Measurements from ENCODE around the gene SRRM3.
"Not testable (repeated sequence)": the region's sequence is repeated elsewhere in the genome, so short reads cannot be mapped to it uniquely, and the experiment has no call there.

Gene SRRM3

GRCh38 chr7:76267107-76267893 lies 65.6 kb downstream of the SRRM3 start:
- DNase-seq: no peak

GRCh38 chr7:76267894-76268183 lies 66.1 kb downstream of the SRRM3 start:
- DNase-seq: no peak

GRCh38 chr7:76268376-76268775 lies 66.7 kb downstream of the SRRM3 start:
- no peak for DNase-seq

DNA sequence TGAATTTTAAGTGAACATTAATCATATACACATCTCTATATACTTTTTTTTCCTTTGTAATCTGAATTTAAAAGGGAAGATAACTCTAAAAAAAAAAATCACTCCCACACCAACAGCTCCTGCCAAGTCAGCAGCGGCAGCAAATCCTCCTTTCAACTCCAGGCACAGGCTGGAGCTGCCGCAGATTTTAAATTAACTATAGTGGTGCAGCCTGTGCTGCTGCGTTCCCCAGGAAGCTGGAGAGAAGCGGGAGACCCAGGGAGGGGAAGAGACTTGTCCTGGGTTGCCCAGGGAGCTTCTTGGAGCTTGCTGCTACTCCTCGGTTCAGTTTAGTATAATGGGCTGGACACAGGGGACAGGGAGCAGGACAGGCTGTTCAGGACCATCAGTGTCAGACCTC lies 68.2 kb downstream of the SRRM3 start:
- no peak for DNase-seq

- peak in 1 of 2 donors; percentile 27 for DNase-seq
These were observed 69.7 kb downstream of the SRRM3 start for GRCh38 chr7:76271384-76271783.

DNA sequence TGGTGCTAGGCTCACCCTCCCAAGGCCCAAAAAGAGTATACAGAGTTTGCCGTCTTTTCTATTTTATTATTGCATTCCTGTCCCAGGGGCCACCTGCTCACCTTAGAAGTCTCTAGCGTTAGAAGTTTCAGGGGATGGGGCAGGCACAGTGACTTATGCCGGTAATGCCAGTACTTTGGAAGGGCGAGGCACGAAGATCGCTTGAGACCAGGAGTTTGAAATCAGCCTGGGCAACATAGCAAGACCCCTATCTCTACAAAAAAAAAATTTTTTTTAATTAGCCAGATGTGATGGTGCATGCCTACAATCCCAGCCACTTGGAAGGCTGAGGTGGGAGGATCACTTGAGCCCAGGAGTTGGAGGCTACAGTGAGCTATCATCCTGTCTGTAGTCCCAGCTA lies 70.4 kb downstream of the SRRM3 start:
- no peak for DNase-seq

DNA sequence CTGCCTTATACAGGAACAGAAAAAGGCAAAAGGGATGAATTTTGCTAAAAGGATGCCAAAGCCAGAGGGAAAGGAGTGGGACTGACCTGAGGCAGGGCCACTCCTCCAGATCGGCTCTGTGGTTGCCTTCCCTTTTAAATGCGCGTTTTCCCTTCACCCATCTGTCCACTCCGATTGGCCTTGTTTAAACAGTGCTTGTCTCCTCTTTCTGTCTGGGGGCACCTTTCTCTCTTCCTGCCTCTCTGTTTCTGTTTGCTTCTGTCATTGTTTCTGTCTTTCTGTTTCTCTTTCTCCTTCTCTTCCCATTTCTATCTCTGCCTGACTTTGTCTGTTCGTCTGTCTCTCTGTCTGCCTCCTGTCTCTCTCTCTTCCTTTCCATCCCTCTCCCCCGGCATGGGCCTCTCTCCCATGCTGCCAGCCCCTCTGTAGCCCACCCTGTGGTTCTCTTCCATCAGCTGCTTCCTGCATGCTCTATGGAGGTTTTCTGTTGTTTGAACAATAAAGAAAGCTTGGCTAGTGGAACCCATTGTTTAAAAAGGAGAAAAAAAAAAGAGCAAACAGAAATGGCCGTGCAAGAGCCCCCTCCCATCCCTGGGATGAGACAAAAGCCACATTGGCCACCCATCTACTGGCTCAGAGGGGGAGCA lies 71.3 kb downstream of the SRRM3 start:
- no peak for DNase-seq

GRCh38 chr7:76273503-76273902 lies 71.8 kb downstream of the SRRM3 start:
- DNase-seq: no peak

- no peak for DNase-seq
These were observed 76.8 kb downstream of the SRRM3 start for GRCh38 chr7:76278540-76278939.

DNA sequence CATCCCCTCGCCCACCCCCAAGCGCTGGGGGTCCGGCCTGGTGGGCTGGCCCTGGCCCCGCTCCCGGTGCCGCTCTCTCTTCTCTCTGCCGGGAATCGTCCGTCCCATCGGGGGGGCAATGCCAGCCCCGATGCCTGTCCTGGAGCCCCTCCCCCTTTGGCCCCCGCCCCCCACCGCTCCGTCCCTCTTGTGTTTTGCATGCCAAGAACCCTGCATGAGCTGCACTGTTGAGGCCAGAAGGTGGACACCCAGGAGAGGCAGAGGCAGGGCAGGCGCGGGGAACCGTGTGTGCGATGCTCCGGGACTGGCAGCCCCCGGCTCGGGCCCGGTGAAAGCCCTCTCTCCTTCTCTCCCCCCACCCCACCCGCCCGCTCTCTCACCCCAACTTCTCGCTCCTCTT lies 78.7 kb downstream of the SRRM3 start:
- DNase-seq: no peak

- DNase-seq: no peak
These were observed 79.5 kb downstream of the SRRM3 start for GRCh38 chr7:76281006-76281705.

DNA sequence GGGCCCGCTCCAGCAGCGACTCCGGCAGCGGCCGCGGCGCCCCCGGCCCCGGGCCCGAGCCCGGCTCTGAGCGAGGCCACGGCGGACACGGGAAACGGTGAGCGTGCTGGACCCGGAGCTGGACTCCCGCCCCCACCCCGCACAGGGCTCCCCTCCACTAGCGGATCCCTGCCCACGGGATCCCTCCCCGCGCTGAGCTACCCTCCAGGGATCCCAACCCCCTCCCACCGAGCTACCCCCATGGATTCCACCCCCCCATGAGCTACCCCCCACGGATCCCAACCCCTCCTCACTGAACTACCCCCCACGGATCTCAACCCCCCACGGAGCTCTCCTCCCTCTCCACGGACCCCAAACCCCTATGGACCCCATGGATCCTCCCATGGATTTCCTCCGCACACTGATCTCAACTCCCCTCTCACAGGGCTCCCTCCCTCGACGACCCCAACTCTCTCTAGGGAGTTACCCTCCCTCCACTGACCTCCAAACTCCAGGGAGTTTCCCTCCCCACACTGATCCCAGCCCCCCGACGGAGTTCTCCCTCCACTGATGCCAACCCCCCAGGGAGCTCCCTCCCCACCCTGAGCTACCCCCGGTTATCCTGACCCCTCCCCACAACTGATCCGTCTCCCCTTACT lies 80.1 kb downstream of the SRRM3 start:
- no peak for DNase-seq

GRCh38 chr7:76282344-76283253 lies 80.9 kb downstream of the SRRM3 start:
- peak in 1 of 2 donors; percentile 31 for DNase-seq

GRCh38 chr7:76283254-76284159 lies 81.8 kb downstream of the SRRM3 start:
- DNase-seq: no peak

DNA sequence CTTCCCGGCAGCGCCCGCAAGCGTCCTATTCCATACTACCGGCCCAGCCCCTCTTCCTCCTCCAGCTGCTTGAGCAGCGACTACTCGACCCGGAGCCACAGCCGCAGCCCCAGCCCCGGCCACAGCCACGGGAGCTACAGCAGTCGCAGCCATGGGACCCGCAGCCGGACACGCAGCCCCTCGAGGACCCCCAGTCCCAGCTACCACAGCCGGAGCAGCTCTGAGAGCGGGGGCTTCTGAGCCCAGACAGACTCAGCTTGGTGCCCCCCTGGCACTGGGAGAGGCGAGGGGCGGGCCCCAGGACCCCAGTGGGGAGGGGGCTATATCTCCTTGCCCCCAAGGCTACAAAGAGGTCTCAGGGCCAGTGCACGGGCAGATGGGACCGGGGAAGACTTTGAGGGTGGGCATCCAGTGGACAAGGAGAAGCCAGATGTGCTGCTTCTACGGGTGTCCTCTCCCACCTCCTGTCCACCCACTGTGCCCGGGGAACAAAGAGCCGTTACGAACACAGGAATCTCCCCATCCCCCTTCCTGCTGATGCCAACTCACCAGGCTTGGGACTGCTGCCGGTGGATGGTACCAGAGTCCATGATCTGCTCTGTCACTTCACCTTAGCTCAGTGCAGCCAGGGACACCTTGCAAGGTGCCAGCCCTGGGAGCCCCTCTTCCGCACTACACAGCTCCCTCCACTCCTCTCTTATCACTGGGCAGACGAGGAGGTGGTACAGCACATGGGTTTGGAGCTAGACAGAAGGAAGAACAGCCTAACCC lies 84.1 kb downstream of the SRRM3 start:
- no peak for DNase-seq

DNA sequence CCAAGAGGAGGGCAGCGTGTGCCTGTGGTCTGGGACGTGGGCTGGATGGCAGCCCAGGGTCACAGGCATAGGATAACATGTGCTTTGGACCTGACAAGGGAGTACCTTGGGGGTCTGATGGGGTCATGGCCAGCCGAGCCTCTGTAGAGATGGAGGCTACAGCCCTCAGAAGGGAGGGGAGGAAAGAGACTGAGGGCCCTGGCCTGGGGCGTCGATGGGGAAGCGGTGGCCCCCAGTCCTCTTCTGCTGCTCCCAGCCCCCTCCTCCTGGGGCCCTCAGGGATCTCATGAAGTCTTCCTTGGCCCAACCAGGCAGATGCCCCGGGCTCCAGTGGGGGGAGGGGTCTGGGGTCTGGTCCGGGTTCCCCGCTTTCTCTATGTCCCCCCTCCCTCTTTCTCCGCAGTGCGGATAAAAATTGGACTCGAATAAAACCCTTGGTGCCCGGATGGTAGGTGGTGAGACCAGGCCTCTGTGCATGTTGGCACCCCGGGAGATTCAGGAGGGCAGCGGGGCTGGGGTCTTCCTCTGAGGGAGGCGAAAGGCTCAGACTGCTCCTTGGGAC lies 85.2 kb downstream of the SRRM3 start:
- no peak for DNase-seq

DNA sequence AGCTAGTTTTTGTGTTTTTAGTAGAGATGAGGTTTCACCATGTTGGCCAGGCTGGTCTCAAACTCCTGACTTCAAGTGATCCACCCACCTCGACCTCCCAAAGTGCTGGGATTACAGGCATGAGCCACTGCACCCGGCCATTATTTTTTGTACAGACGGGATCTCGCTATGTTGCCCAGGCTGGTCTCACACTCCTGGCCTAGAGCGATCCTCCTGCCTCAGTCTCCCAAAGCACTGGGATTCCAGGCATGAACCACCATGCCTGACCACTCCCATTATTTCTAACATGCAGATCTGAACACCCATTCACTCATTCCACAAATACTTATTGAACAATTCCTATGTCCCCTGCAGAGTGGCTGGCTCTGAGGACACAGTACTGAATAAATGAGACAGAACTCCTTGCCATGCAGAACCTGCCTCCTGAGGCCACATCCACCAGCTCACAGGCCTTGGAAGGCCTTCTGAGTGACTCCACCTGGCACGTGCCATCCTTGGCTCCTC lies 89.2 kb downstream of the SRRM3 start:
- not testable (repeated sequence) for DNase-seq

DNA sequence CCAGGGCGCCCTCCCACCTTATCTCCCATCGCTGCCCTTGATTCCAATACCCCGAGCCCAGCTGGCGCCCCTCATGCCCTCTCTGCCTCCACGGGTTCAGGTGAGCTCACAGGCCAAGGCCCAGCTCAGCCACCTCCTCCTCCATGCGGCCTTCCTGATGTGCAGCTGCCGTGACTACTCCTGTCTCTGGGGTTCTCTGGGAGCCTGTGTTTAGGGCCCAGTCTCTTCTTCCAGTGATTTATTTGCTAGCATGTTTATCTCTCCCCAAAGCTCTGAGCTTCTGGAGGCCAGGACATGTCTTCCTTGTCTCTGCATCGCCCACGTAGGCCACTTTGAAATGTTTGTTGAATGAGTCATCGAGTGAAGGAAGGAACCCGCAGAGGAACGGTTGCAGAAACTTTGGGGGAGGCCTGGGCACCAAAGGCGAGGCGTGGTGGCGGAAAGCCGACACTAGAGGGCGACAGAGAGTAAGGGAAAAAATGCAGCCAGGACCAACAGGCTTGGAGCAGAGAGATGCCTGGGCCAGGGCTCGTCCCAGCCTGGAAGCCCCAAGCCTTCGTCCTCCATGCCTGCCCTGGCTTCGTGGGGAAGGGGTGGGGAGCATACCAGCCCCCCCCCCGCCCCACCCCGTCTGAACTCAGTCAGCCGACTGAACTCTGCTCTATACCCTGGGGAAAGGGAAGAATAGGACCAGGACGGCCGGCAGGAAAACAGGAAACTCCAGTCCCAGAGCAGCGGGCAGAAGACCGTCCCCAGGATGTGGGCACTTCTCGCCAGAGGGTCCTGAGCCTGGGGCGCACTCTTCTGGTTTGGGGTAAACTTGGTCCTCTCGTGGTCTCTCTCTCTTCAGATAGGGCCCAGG lies 89.9 kb downstream of the SRRM3 start:
- peak; percentile 97 to 99 for DNase-seq

DNA sequence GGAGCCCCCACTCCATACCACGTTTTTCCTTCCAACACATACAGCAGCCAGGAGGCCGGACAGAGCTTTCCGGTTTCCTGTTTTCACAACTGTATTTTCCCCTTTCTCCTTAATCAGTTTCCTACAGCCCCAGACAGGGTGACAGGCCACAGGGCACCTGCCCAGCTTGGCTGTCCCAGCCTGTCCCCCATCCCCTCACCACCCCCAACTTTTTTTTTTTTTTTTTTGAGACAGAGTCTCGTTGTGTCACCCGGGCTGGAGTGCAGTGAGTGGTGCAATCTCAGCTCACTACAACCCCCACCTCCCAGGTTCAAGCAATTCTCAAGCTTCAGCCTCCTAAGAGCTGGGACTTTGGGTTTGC lies 90.5 kb downstream of the SRRM3 start:
- peak in 1 of 2 donors; percentile 38 for DNase-seq
